C4-2B (cell line): Measurements from ENCODE around the gene PDE4B.

ENCODE experiments used
- H3K27ac ChIP-seq: fragments of 450-650 bp; 2 replicates; pipeline ENCODE4 v1.5.1; 2017
- CTCF ChIP-seq: fragments of 450-650 bp; conservative IDR thresholded peaks from 2 replicates; pipeline ENCODE4 v1.5.1; 2017; ENCODE audit warnings: mild to moderate bottlenecking
- ZFX ChIP-seq: fragments of 450-650 bp; IDR thresholded peaks from 2 replicates; pipeline ENCODE4 v1.6.1; 2017

The PDE4B gene

GRCh38 chr1:66346873-66347272, 554.2 kb downstream of the PDE4B start:
- H3K27ac ChIP-seq: no peak overlapping the region

GRCh38 chr1:66348776-66349175, 556.1 kb downstream of the PDE4B start:
- TF ChIP-seq CTCF (no peak), ZFX (no peak)
- H3K27ac ChIP-seq: no peak overlapping the region

More at GRCh38 chr1:66346873-66347272, 554.2 kb downstream of the PDE4B start:
- no peak for TF ChIP-seq CTCF
- TF ChIP-seq ZFX: no peak

GRCh38 chr1:66349242-66349641, 556.5 kb downstream of the PDE4B start:
- H3K27ac ChIP-seq: no peak overlapping the region

GRCh38 chr1:66350001-66350547, 557.4 kb downstream of the PDE4B start:
- TF ChIP-seq CTCF (no peak), ZFX (no peak)
- no peak overlapping the region for H3K27ac ChIP-seq

More at GRCh38 chr1:66349242-66349641, 556.5 kb downstream of the PDE4B start:
- TF ChIP-seq CTCF: no peak
- TF ChIP-seq ZFX: no peak

GRCh38 chr1:66351478-66351877, 558.8 kb downstream of the PDE4B start:
- TF ChIP-seq ZFX (no peak), CTCF (no peak)

GRCh38 chr1:66351913-66352312, 559.2 kb downstream of the PDE4B start:
- no peak overlapping the region for H3K27ac ChIP-seq
- TF ChIP-seq CTCF (no peak), ZFX (no peak)

More at GRCh38 chr1:66351478-66351877, 558.8 kb downstream of the PDE4B start:
- H3K27ac ChIP-seq: no peak overlapping the region

- no peak overlapping the region for H3K27ac ChIP-seq
- TF ChIP-seq CTCF (no peak), ZFX (no peak)
These were observed 560.1 kb downstream of the PDE4B start for GRCh38 chr1:66352792-66353191.
